CD4-positive, CD25-positive, alpha-beta regulatory T cell (primary cell): Measurements from ENCODE around the gene EIF3B. TPM values are rescaled to one million over a fixed set of nuclear protein-coding genes. Genes with fewer than 3 reads are reported as not detected.
"Not testable (repeated sequence)": the region's sequence is repeated elsewhere in the genome, so short reads cannot be mapped to it uniquely, and the experiment has no call there.

Source experiments
- ATAC-seq, 2 donors: fragments of 150-1000 bp; cut with Tn5 transposase; one replicate each; pipeline ENCODE4 v1.10.0; 2021; ENCODE audit warnings: low read depth in 2 of 2, moderate number of reproducible peaks in 2 of 2, moderate library complexity in 1 of 2
- DNase-seq, 3 donors: peaks; one replicate each; pipeline versions ENCODE4 v3.0.0 to v3.0.0-alpha.2; 2012 to 2022; ENCODE audit warnings: mixed read lengths in 1 of 3
- H3K27ac ChIP-seq: one replicate; pipeline ENCODE4 v1.7.0; 2013; ENCODE audit warnings: mild to moderate bottlenecking, low read length; ENCODE audit not compliant: insufficient read depth, poor library complexity, severe bottlenecking
- H3K27me3 ChIP-seq: one replicate; pipeline ENCODE4 v1.7.0; 2013; ENCODE audit warnings: low read length; ENCODE audit not compliant: control insufficient read depth, insufficient read depth
- H3K36me3 ChIP-seq: one replicate; pipeline ENCODE4 v1.7.0; 2013; ENCODE audit warnings: mild to moderate bottlenecking, low read length, moderate library complexity; ENCODE audit not compliant: control insufficient read depth, insufficient read depth
- H3K4me1 ChIP-seq: 2 replicates; pipeline ENCODE4 v1.7.0; 2013; ENCODE audit warnings: mild to moderate bottlenecking, low read length; ENCODE audit not compliant: insufficient read depth, control insufficient read depth, poor library complexity, severe bottlenecking
- H3K4me3 ChIP-seq: one replicate; pipeline ENCODE4 v1.7.0; 2013; ENCODE audit warnings: low read depth, mild to moderate bottlenecking, low read length, moderate library complexity
- H3K9me3 ChIP-seq, 2 experiments: 1 replicate in 1 of 2; 2 replicates in 1 of 2; pipeline ENCODE4 v1.7.0; 2013; ENCODE audit warnings: low read length in 2 of 2, mild to moderate bottlenecking in 1 of 2, moderate library complexity in 1 of 2; ENCODE audit not compliant: control insufficient read depth in 2 of 2
- H3K27ac Mint-ChIP-seq, 3 donors: one replicate each; pipeline ENCODE4 v1.8.0; 2020 to 2022; ENCODE audit warnings: mild to moderate bottlenecking in 3 of 3, mixed read lengths in 3 of 3, moderate library complexity in 2 of 3
- H3K27me3 Mint-ChIP-seq: one replicate; pipeline ENCODE4 v1.8.0; 2022; ENCODE audit warnings: mild to moderate bottlenecking, mixed read lengths
- H3K36me3 Mint-ChIP-seq: one replicate; pipeline ENCODE4 v1.8.0; 2020; ENCODE audit warnings: mixed read lengths
- H3K4me1 Mint-ChIP-seq, 4 donors: one replicate each; pipeline ENCODE4 v1.8.0; 2020 to 2022; ENCODE audit warnings: mixed read lengths in 4 of 4, mild to moderate bottlenecking in 1 of 4
- H3K4me3 Mint-ChIP-seq, 4 donors: one replicate each; pipeline ENCODE4 v1.8.0; 2020 to 2022; ENCODE audit warnings: mild to moderate bottlenecking in 4 of 4, mixed read lengths in 4 of 4, moderate library complexity in 3 of 4
- H3K9me3 Mint-ChIP-seq, 7 donors: one replicate each; pipeline ENCODE4 v1.8.0; 2020 to 2022; ENCODE audit warnings: mixed read lengths in 7 of 7, mild to moderate bottlenecking in 3 of 7, moderate library complexity in 2 of 7
- polyA plus RNA-seq, 4 donors: library from polyadenylated mRNA; unstranded; fragments of 300-500 nt; fragmentation: Illumina TruSeq; gene quantifications; one replicate each; pipeline ENCODE4 v1.2.3, GENCODE V29; 2021
- total RNA-seq: library from RNA; stranded (reverse); gene quantifications from one replicate; pipeline ENCODE4 v1.2.3, GENCODE V29; 2022

The EIF3B gene
- total and polyA plus RNA-seq, 5 donors from 2014 or later, result 85.5 to 150 (median 97.0) TPM

- no peaks in the 10 kb centered on the region for H3K9me3 ChIP-seq
- no peaks in the 10 kb centered on the region for H3K9me3 Mint-ChIP-seq
- no peaks in the 10 kb centered on the region for H3K4me1 Mint-ChIP-seq
- H3K27ac Mint-ChIP-seq, result no peak overlapping the region
- no peak overlapping the region for H3K4me3 Mint-ChIP-seq
- DNase-seq, result no peak
- no peaks in the 10 kb centered on the region for H3K36me3 Mint-ChIP-seq
- H3K4me1 ChIP-seq, result no peaks in the 10 kb centered on the region
- no peak for ATAC-seq
- no peaks in the 10 kb centered on the region for H3K36me3 ChIP-seq
- no peak overlapping the region for H3K4me3 ChIP-seq
- H3K27me3 ChIP-seq, result no peaks in the 10 kb centered on the region
- H3K27me3 Mint-ChIP-seq, result peaks cover 4% of the 10 kb centered on the region
- H3K27ac ChIP-seq, result no peak overlapping the region
Observed at GRCh38 chr7:2326951-2327350, 27.7 kb upstream of the EIF3B start.

- Mint-ChIP-seq H3K27me3 (no peaks in the 10 kb centered on the region), H3K27ac (no peak overlapping the region), H3K4me3 (no peak overlapping the region), H3K9me3 (no peaks in the 10 kb centered on the region), H3K4me1 (no peaks in the 10 kb centered on the region), H3K36me3 (no peaks in the 10 kb centered on the region)
- Histone ChIP-seq H3K4me3 (no peak overlapping the region), H3K27ac (no peak overlapping the region), H3K27me3 (no peaks in the 10 kb centered on the region), H3K9me3 (no peaks in the 10 kb centered on the region), H3K36me3 (no peaks in the 10 kb centered on the region), H3K4me1 (no peaks in the 10 kb centered on the region)
- no peak for DNase-seq
- ATAC-seq, result no peak
Observed at GRCh38 chr7:2330493-2330892, 24.1 kb upstream of the EIF3B start.

GRCh38 chr7:2331707-2332106 lies 22.9 kb upstream of the EIF3B start:
- no peaks in the 10 kb centered on the region for H3K36me3 Mint-ChIP-seq
- H3K27ac Mint-ChIP-seq, result no peak overlapping the region
- ATAC-seq (no peak), DNase-seq (no peak)
- no peak overlapping the region for H3K27ac ChIP-seq
- no peaks in the 10 kb centered on the region for H3K9me3 Mint-ChIP-seq
- no peaks in the 10 kb centered on the region for H3K9me3 ChIP-seq
- no peaks in the 10 kb centered on the region for H3K4me1 Mint-ChIP-seq
- no peaks in the 10 kb centered on the region for H3K36me3 ChIP-seq
- no peak overlapping the region for H3K4me3 Mint-ChIP-seq
- no peaks in the 10 kb centered on the region for H3K27me3 Mint-ChIP-seq
- no peaks in the 10 kb centered on the region for H3K27me3 ChIP-seq
- no peak overlapping the region for H3K4me3 ChIP-seq
- no peaks in the 10 kb centered on the region for H3K4me1 ChIP-seq

DNA sequence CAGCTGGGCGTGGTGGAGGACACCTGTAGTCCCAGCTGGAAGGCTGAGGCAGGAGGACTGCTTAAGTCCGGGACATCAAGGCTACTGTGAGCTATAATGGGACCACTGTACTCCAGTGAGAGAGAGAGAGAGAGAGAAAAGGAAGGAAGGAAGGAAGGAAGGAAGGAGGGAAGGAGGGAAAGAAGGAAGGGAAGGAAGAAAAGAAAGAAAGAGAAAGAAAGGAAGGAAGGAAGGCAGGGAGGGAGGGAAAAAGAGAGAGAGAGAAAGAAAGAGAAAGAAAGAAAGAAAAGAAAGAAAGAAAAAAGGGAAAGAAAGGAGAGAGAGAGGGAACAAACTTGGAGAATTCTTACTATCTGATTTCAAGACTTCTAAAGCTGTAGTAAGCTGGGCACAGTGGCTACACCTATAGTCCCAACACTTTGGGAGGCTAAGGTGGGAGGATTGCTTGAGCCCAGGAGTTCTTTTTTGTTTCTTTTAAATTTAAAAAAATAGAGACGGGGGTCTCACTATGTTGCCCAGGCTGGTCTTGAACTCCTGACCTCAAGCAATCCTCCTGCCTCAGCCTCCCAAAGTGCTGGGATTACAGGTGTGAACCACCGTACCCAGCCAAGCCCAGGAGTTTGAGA lies 21.9 kb upstream of the EIF3B start:
- peak overlapping the region in 1 of 3 donors; percentile 31 for H3K27ac Mint-ChIP-seq
- not testable (repeated sequence) for H3K27me3 Mint-ChIP-seq, H3K27me3 ChIP-seq

DNA sequence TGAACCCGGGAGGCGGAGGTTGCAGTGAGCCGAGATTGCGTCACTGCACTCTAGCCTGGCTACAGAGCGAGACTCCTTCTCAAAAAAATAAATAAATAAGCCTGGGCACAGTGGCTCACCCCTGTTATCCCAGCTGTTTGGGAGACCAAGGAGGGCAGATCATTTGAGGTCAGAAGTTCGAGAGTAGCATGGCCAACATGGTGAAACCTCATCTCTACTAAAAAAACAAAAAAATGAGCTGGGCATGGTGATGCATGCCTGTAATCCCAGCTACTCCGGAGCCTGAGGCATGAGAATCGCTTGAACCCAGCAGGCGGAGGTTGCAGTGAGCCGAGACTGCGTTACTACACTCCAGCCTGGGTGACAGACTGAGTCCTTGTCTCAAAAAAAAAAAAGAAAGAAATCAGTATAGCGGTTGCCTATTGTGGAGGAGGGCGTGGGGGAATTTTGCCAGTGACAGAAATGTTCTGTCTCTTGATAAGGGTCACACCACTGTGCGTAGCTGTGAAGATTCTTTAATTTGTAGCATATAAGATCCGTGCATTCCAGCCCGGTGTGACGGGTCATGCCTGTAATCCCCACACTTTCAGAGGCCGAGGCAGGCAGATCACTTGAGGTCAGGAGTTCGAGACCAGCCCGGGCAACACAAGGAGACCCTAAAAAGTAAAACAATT lies 17.9 kb upstream of the EIF3B start:
- H3K36me3 Mint-ChIP-seq, result no peaks in the 10 kb centered on the region
- no peak overlapping the region for H3K4me3 ChIP-seq
- H3K4me3 Mint-ChIP-seq, result no peak overlapping the region
- no peak overlapping the region for H3K27ac ChIP-seq
- no peaks in the 10 kb centered on the region for H3K9me3 ChIP-seq
- H3K4me1 Mint-ChIP-seq, result no peaks in the 10 kb centered on the region
- ATAC-seq (no peak), DNase-seq (no peak)
- H3K4me1 ChIP-seq, result no peaks in the 10 kb centered on the region
- H3K36me3 ChIP-seq, result no peaks in the 10 kb centered on the region
- H3K27ac Mint-ChIP-seq, result peak overlapping the region in 1 of 3 donors; percentile 57
- H3K9me3 Mint-ChIP-seq, result no peaks in the 10 kb centered on the region
- H3K27me3 Mint-ChIP-seq, result no peaks in the 10 kb centered on the region
- H3K27me3 ChIP-seq, result no peaks in the 10 kb centered on the region

More for the DNA sequence above, 21.9 kb upstream of the EIF3B start:
- H3K4me3 ChIP-seq, H3K4me1 ChIP-seq, H3K4me1 Mint-ChIP-seq, H3K9me3 ChIP-seq, H3K36me3 Mint-ChIP-seq, ATAC-seq, DNase-seq, H3K27ac ChIP-seq, H3K36me3 ChIP-seq, H3K4me3 Mint-ChIP-seq, H3K9me3 Mint-ChIP-seq: not testable (repeated sequence)

GRCh38 chr7:2347351-2348063 lies 7.1 kb upstream of the EIF3B start:
- not testable (repeated sequence) for H3K27ac ChIP-seq, H3K4me1 Mint-ChIP-seq, H3K36me3 ChIP-seq, H3K4me1 ChIP-seq, H3K9me3 ChIP-seq, H3K27me3 Mint-ChIP-seq, H3K27me3 ChIP-seq, H3K36me3 Mint-ChIP-seq, H3K9me3 Mint-ChIP-seq, DNase-seq
- ATAC-seq, result peak in 1 of 2 donors; percentile 15
- Mint-ChIP-seq H3K27ac (peak overlapping the region in 2 of 3 donors; percentile 67 to 72), H3K4me3 (peak overlapping the region in 1 of 4 donors; percentile 55)
- H3K4me3 ChIP-seq, result peak overlapping the region; percentile 37

GRCh38 chr7:2350055-2350454 lies 4.6 kb upstream of the EIF3B start:
- Mint-ChIP-seq H3K36me3 (no peaks in the 10 kb centered on the region), H3K4me3 (peak overlapping the region in 1 of 4 donors; percentile 61), H3K4me1 (peaks cover 4 to 25% (median 11%) of the 10 kb centered on the region in 4 donors), H3K9me3 (no peaks in the 10 kb centered on the region), H3K27me3 (no peaks in the 10 kb centered on the region), H3K27ac (peak overlapping the region in 1 of 3 donors; percentile 26)
- DNase-seq, result no peak
- H3K4me1 ChIP-seq, result peaks cover 10% of the 10 kb centered on the region
- no peaks in the 10 kb centered on the region for H3K9me3 ChIP-seq
- no peak overlapping the region for H3K27ac ChIP-seq
- H3K4me3 ChIP-seq, result no peak overlapping the region
- no peaks in the 10 kb centered on the region for H3K36me3 ChIP-seq
- ATAC-seq, result no peak
- H3K27me3 ChIP-seq, result no peaks in the 10 kb centered on the region
